GM21390 (cell line): ENCODE results near the gene IRGC.
A peak's percentile ranks its signal among the peaks of the same experiment; 100 is the strongest.
"Not testable (repeated sequence)": the region's sequence is repeated elsewhere in the genome, so short reads cannot be mapped to it uniquely, and the experiment has no call there.

Experiments
- ATAC-seq: cut with Tn5 transposase; IDR thresholded peaks from one replicate; pipeline ENCODE4 v1.9.1; 2021; ENCODE audit not compliant: unreplicated experiment

IRGC gene

GRCh38 chr19:43715776-43716175 lies at the start of gene IRGC:
TSS of gene IRGC (plus strand) at chr19:43716076. CDS start at chr19:43718559, 2,483 bp downstream.
- no peak for ATAC-seq

GRCh38 chr19:43667126-43667875 lies 48.6 kb upstream of the IRGC start:
- ATAC-seq = no peak

- no peak for ATAC-seq
These were observed 47.9 kb upstream of the IRGC start for GRCh38 chr19:43667876-43668405.

- ATAC-seq = peak; percentile 85
These were observed 47.3 kb upstream of the IRGC start for GRCh38 chr19:43668406-43669109.

GRCh38 chr19:43672061-43672679 lies 43.7 kb upstream of the IRGC start:
- ATAC-seq = no peak

GRCh38 chr19:43673637-43674036 lies 42.2 kb upstream of the IRGC start:
- no peak for ATAC-seq

- no peak for ATAC-seq
These were observed 41.7 kb upstream of the IRGC start for GRCh38 chr19:43674183-43674582.

- ATAC-seq = no peak
These were observed 41.3 kb upstream of the IRGC start for GRCh38 chr19:43674596-43674995.

- no peak for ATAC-seq
These were observed 40.5 kb upstream of the IRGC start for GRCh38 chr19:43675269-43675879.

- no peak for ATAC-seq
These were observed 40.0 kb upstream of the IRGC start for GRCh38 chr19:43675906-43676305.

- ATAC-seq = no peak
These were observed 37.2 kb upstream of the IRGC start for GRCh38 chr19:43678512-43679261.

GRCh38 chr19:43681821-43682220 lies 34.1 kb upstream of the IRGC start:
- no peak for ATAC-seq

- ATAC-seq = not testable (repeated sequence)
These were observed 33.6 kb upstream of the IRGC start for GRCh38 chr19:43682269-43682668.

GRCh38 chr19:43682824-43683661 lies 32.8 kb upstream of the IRGC start:
- no peak for ATAC-seq

GRCh38 chr19:43683905-43684304 lies 32.0 kb upstream of the IRGC start:
- no peak for ATAC-seq

GRCh38 chr19:43684326-43684725 lies 31.6 kb upstream of the IRGC start:
- no peak for ATAC-seq

GRCh38 chr19:43687660-43687997 lies 28.2 kb upstream of the IRGC start:
- ATAC-seq = no peak

- no peak for ATAC-seq
These were observed 27.7 kb upstream of the IRGC start for GRCh38 chr19:43688059-43688701.

- no peak for ATAC-seq
These were observed 25.4 kb upstream of the IRGC start for GRCh38 chr19:43690444-43690843.
